A204.1 (cell line): ENCODE results near the gene PRADC1.
"Not testable (repeated sequence)": the region's sequence is repeated elsewhere in the genome, so short reads cannot be mapped to it uniquely, and the experiment has no call there.

Experiments
- FAIRE-seq: peaks from 2 replicates; lab custom pipeline; 2012; peaks lifted over from hg19 to GRCh38; lab: Jason Lieb, UNC

PRADC1 gene

DNA sequence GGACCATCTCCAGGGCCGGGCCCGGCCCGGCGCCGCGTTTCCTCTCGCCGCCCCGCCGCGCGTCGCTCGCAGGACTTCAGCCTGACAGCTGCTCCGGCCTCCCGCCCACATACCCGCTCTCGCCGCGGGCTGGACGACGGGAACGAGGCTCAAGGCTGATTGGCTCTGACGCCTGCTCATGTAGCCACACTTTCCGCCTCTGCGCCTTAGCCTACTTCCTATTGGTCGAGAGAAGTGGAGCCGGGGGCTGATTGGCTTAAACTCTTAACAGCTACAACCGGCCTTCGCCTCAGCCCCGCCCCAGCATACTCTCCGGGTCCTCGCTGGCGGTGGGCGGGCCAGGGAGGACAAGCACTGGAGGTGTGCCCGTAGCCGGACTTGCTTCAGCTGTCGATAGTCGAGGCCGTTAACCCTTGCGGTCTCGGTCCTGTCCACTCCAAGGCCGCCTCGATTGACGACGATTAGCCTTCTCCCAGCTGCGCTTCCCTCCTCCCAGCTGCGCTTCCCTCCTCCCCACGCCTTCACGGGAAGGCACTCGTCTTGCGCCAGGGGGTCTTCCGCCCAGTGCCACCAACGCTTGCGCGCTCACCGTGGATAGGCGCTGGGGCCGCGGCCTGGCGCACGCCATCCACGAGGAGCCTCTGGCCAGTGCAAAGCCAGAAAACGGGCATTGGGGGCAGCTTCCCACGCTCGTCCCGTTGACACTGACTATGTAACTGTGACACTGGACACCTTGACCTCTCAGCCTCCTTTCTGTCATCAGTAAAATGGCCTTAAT, at the start of gene PRADC1:
Gene PRADC1, minus strand, starts transcription at position 86 of the 778 bp plus-strand sequence. Its CDS starts 79 bp downstream, at position 7.
- FAIRE-seq: peak; percentile 97

DNA sequence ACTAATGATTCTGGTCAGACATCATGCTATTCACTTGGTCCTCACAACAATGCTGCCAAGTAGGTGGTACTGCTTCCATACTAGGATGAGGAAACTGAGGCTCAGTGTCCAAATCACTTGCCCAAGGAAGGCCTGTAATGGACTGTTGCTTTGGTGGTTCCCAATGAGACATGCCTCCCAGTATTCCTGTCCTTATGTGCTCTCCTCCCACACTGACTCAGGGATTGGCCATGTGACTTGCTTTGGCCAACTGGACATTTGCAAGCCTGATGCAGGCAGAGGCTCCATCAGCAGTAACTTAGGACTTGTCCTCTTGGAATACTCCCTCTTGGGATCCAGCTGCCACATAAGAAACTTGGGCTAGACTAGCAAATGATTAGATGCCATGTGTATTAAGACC, 48.2 kb upstream of the PRADC1 start:
- FAIRE-seq: no peak

DNA sequence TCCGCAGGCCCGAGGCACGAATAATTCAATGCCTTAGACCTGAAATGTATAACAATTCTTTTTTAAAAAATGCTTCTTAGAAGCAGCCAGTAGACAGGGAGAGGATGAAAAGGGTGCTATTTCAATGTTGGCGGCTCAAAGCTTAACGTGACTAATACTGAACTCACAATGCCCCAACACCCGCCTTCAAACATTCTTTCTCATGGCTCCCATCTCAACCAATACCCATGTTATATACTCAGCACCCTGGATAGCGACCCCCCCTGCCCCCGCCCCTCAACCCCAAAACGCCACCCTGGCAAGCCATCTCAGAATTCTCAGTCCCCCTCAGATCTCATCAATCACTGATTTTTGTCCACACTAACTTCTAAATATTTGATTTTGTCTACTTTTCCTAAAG, 46.8 kb upstream of the PRADC1 start:
- FAIRE-seq: no peak

DNA sequence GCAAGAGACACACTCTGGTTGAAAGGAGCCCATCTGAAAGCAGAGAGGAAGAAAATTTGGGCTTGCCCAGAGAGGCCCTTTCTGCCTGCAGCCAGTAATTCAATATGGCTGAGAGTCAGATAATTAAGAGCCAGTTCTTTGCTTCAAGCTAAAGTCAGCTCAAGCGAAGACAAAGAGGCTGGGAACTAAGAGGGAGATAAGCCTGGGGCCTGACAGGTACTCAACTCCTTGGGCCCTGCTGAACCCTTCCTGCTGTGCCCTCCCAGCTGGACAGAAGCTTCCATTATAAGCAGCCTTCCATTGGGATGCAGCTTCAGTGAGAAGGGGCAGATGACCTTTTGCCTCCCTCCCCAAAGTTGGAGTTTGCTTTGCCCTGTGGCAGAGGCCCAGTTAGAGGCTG, 39.2 kb upstream of the PRADC1 start:
- FAIRE-seq: no peak

DNA sequence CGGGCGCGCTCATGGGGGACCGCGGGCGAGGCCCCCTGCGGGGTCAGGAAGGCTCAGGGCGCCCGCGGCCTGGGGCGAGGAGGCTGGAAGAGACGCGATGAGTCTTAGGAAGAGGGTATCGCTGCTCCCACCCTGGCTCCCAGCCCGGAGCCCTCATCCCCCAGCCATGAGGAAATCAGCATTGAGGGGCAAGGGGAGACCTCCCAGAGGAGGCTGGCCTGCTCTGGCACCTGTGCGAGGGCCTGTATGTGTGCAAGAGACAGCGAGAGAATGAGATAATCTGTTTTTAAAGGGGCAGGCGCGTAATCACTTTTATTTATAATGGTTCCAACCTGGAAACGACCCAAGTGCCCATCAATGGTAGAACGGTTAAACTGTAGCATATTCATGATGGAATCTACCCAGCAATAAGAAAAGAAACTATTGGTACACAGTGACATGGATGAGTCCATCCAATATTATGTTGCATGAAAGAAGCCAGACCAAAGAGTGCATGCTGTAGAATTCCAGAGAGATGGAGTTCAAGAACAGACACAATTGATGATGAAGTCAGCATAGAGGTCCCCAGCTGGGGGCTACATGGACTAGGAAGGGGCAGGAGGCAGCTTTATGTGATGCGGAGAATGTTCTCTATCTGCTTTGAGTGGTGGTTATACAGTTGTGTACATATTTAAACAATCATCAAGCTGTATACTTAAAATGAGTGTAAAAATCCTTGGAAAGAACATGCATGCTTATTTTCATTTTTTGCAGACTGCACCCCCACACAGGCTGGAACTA, 36.8 kb upstream of the PRADC1 start:
- FAIRE-seq: no peak

DNA sequence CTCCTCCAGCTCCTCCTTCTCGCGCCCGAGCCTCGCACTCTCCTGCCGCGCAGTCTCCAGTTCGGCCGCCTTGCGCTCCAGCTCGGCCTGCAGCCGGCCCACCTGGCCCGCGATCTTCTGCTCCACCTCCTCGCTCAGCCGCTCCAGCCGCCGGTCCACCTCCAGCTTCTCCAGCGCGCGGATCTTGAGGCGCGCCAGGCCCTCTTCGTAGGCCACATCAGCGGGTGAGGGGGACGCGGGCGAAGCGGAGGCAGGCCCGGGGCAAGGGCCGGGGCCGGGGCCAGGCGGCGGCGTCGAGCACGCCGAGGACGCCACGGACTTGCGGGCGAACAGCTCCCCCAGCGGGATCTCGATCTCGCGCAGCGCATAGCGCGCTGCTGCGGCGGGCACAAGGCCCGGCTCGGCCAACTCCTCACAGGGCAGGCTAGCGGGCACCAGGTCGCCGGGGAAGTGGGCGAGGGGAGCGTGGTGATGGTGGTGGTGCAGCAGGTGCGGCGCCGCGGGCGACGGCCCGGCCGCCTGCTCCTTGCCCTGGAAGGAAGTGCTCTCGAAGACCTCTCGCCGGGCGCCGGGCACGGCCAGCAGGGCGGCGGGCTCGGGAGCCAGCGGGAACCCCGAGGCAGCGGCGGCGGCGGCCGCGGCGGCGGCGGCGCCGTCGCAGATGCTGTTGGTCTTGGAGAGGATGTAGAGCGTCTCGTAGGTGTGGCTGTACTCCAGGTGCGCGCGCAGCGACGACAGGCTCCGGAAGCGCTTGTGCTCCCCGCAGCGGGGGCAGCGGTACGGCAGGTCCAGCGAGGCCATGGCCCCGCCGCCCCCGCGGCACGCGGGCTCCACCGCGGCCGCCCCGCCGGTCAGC, 36.0 kb upstream of the PRADC1 start:
- no peak for FAIRE-seq

DNA sequence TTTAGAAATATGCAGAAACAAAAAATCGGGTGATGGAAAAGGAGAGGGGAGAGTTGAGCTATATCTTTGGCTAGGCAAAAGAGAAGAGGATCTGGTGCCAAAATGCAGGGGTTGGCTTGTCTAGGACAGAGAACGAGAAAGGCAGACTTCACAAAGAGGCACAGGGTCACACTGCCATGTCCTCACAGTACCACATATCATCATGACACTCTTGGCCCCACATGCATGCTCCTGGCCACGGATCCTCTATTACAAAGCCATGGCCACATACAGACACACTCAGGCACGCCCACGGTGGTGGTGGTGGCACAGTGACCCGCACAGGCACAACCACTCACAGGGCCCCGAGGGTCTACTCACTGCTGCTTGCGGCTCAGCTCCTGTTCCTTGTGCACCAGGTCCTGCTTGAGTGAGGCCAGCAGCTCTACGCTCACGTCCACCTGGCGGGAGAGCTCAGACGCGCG, 35.4 kb upstream of the PRADC1 start:
- FAIRE-seq: no peak

DNA sequence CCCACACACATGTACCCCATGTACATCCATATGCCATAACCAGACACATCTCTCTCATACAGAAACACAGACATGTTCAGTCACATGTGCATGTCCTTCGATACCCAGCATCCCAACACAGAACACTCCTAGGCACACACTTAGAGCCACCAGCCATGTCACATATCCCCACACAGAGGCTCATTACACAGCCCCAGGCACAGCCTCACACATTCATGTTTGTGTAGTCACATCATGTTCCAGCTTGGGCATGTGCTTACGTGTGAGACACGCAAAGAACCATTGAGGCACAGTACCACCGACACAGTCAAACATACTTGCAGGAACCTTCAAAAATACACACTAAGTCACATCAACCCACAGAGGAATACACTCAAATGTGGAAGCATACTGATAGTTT, 34.0 kb upstream of the PRADC1 start:
- FAIRE-seq: no peak

DNA sequence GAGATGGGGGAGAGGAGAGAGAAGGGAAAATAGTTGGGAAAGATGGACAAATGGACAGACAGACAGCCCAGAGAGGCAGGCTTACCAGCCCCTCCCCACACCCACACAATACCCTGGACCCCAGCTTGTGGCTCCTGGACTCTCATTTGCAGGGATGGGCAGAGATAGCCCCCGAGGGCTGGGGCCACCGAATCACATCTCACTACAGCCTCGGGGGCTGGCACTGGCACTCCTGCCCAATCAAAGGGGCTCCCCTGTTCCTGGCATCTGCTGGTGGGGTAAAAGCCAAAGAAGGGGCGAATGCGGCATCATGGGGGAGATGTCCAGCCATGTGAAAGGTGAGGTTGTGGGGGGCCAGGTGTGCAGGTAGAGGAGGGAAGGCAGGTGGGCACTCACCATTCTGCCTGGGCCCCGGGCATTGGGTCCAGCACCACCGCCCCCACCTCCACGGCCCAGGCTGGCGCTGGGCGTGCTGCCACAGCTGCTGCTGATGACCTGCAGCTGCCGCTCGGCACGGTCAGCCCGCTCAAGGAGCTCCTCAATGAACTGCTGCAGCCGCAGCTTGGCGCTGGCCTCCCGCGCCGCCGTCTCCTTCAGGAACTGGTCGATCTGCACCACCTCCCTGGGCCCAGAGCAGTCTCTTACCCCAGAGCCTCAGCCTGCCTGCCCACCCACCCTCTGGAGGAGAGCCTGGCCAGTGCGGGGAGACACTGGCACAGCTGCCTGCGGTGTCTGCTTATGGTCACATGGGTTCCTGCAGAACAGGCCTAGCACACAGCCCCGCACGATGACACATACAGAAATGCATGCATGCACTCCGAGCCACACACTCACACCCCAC, 33.2 kb upstream of the PRADC1 start:
- no peak for FAIRE-seq

DNA sequence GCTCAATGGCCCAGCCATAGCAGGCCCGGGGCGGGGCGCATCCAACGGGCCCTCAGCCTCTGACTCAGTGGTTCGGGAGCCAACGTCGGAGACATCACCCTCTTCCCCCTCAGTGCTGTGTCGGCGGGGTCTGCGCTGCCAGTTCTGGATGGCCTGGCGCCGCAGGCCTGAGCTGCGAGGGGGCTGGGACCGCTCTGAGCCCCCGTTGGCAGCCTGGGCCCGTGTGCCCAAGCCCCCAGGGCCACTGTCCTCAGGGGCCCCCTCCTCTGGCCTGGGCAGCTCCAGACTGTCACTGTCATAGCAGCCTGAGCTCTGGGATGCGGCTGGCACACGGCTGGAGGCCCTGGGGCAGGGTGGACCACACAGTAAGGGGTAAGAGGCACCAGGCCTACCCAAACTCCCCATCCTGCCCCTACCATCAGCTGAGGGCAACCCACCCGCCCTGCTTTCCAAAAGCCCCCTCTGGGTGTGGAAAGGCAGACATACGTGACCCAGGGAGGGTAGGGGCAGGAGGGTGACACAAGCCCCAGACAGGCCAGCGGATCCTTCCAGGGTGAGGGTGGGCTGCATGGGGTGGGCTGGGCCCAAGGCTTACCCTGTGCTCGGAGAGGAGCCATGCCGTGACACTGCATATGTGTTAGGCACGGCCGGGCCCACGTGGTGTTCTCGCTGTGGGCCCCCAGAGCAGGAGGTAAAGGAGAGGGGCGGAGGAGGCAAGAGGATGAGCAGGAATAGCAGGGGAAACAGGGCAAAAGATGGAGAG, 32.4 kb upstream of the PRADC1 start:
- no peak for FAIRE-seq

DNA sequence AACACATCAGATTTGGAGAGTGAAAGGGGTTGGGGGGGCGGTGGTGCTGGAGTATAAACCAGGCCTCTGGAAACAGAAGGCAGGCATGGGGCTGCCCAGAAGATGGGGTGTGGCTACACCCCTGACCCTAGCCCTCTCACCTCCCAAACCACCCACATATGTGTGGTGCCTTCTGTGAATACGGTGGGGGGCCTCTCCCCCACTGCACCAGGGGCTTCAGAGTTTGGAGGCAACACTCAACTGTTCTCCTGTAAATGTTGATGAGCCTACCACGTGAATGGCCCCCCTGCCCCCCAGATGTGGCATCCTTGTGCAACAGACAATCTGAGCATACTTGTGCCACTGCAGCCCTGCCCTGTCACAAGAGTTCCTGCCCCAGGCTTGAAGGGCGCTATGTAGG, 31.7 kb upstream of the PRADC1 start:
- FAIRE-seq: no peak

DNA sequence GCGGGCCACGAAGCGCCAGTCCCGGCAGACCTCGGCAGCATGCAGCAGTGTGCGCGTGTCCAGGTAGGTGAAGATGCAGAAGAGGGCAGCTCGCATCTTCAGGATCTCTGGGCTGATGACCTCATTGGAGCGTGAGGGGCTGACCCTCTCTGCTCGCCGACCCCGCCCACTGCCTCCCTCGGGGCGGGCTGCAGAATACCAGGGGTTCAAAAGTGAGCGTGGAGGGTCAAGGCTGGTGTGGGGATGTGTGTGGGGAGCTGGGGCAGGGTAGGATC, 31.2 kb upstream of the PRADC1 start:
- FAIRE-seq: no peak

DNA sequence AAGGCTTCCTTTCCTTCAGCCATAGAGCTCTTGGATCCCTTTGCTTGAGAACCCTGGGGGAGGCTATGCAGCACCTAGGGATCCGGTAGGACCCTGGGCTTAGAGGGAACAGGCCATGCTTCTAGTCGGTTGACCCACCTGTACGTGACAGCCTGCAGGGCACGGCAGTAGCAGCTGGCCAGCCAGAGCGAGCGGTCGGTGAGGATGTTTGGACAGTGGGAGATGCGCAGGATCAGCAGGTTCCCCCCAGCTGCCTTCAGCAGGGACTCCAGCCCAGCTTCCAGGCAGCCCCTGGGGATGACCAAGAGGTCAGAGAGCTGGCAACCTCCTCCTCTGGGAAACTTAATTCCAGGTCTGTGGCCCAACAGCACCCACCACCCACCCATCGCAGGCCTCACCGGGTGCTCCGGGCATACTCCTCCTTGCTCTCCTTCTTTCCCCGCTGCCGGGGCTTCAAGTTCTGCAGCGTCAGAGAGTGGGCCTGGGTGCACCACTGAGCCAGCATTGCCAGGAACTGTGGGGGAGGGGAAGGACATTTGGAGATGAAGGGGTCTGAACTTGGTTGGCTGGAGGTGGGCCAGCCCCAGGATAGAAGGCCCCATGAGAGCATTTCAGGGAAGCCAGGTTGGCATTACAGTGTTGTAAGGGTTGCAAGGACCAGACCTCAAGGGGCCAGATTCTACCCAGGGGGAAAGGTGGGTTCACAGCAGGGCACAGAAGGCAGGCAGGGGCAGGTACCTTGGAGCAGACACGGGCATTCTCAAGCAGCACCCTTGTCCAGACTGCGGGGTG, 30.7 kb upstream of the PRADC1 start:
- FAIRE-seq: no peak

DNA sequence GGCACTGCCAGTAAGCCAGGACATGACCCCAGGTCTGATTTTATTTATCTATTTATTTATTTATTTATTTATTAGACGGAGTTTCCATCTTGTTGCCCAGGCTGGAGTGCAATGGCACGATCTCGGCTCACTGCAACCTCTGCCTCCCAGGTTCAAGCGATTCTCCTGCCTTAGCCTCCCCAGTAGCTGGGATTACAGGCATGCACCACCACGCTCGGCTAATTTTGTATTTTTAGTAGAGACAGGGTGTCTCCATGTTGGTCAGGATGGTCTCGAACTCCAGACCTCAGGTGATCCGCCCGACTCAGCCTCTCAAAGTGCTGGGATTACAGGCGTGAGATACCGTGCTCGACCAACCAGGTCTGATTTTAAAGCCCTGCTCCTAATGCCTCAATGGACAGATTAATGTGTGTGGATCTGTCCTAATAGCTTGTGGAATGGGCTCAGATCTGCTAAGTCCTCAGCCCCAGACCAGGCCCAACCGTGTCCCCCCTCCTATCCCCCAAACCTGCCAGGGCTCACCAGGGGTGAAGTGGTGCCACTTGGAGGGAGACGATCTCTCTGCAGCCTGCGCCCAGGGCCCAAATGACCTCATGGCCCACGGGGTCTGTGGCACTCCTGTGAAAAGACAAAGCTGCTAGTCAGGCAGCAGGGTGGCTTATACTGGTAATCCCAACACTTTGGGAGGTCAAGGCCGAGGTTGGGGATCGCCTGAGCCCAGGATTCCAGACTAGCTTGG, 29.8 kb upstream of the PRADC1 start:
- not testable (repeated sequence) for FAIRE-seq

DNA sequence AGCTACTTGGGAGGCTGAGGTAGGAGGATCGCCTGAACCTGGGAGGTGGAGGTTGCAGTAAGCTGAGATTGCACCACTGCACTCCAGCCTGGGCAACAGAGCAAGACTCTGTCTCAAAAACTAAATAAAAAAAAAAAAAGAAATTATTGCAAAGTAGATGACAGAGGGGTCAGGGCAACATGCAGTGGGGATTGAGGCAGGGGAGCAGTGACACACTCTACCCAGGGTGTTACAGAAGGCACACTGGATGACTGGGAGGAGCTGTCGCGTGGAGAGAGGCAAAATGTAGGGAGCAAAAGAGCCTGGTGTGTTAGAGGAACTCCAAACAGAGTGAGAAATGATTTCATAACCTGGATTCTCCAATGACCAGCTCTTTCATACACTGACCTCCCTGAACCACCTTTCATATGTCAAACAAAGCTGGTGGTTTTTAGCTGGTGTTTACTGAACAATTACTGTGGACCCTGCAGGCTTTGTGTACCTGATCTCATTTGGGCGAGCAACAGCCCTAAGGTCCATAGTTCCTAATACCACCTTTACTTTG, 29.1 kb upstream of the PRADC1 start:
- FAIRE-seq: no peak

DNA sequence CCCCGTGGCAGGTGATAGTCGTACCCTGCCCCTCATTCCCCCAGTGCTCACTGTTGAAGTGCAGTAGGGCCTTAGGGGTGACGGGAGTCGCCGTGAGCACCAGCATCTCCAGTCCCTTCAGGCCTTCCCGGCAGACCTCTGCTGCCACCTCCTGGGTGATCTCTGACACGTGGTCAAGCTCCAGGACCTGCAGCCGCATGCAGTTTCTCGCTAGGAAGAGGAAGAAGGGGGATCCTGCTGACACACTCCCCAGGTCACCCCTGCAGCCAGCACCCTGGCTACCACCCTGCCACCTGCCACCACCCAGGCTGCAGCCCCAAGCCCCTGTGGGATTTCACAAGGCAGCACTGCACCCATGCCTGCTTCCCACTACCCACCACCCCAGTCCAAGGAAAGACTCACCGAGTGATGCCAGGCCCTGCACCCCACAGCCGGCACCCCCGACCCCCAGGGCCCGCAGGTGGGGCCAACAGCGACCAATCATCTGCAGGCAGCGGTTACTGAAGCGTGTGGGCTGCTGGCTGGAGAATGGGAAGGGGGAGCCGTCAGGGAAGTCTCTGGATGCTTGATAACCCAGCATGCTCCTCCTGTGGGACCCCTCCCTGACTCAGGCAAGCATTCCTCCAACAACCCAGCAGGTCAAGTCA, 27.4 kb upstream of the PRADC1 start:
- FAIRE-seq: no peak

DNA sequence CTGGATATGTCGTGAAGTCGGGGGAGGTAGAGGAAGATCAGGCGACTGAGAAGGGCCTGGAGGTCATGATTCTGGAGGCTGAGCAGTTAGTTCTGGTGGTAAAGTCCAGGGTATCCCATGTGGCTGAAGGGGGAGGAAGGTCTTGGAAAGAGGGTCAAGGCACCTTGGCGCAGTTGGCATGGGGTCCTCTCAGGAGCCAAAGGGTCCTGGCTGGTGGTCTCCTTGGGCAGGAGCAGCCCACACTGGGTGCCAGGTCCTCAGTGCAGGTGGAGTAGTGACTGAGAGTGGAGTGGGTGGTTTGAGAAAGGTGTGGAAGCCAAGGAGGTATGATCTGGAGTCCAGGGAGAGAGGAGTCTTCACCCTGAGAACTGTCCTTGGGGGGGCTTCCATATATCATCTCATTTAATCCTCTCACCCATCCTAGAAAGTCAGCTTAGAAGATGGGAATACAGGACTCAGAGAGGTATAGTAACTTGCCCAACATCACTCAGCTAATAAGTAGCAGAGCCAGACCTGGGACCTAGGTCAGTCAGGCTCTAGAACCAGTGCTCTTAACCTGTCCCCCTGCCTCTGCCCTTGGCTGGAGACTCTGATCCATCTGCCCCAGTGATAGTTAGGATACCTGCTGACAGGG, 26.8 kb upstream of the PRADC1 start:
- FAIRE-seq: no peak

DNA sequence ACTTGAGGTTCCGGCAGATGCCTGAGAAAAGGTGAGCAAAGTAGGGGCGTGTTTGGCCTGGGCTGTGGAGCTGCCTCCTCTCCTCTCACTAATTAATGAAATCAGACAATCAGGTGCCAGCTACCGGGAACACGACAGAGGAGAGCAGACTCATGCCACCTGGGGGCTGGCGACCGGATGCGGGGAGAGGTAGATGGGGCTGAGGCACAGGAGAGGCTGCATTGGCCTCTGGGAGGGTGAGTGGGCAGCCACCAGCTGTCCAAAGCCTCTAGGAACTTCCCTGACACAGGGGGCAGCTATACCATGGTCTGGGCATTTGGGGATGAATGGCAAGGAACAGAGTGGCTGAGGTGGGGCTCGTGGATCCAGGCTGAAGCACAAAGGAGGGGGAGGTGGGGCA, 26.2 kb upstream of the PRADC1 start:
- no peak for FAIRE-seq

DNA sequence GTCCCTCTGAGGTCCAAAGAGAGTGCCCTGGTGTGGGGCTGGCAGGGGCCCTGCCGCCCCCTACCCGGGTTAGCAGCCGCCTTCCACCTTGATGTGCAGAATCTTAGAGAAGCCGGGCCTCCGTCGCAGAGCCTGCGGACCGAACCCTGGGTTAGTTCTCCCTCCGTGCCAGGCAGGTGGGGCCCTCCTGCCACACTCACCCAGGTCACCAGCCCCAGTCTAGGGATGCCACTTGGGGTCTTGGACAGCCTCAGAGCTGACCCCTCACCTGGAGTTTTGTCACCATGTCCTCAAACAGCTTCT, 25.8 kb upstream of the PRADC1 start:
- no peak for FAIRE-seq
